Measurements from ENCODE around the gene PDLIM4. TPM values are rescaled to one million over a fixed set of nuclear protein-coding genes. Genes with fewer than 3 reads are reported as not detected.

PDLIM4 gene
- polyA plus RNA-seq, 1 donor from 2014 or later, result not detected

GRCh38 chr5:132209131-132209530 is 48.4 kb upstream of the PDLIM4 start:
- no peaks in the 10 kb centered on the region for H3K9me2 ChIP-seq (ENCODE audit: insufficient read depth, low read length)
- TF ChIP-seq TAF1 (IDR thresholded peaks at IDR 0.05; ENCODE audit: low read depth), result no peak
- TF ChIP-seq RAD21 (conservative IDR thresholded peaks at IDR 0.05), result no peak
- TF ChIP-seq POLR2AphosphoS5 (IDR thresholded peaks at IDR 0.05), result no peak
- no peak for TF ChIP-seq SMC3 (conservative IDR thresholded peaks at IDR 0.05; ENCODE audit: poor library complexity)
- no peak for TF ChIP-seq CTCF (IDR thresholded peaks at IDR 0.05; ENCODE audit: poor library complexity, severe bottlenecking)
- no peak for TF ChIP-seq REST (IDR thresholded peaks at IDR 0.05; ENCODE audit: borderline replicate concordance)
- no peak for TF ChIP-seq EP300 (conservative IDR thresholded peaks at IDR 0.05; ENCODE audit: poor library complexity, severe bottlenecking)
- TF ChIP-seq MXI1 (conservative IDR thresholded peaks at IDR 0.05; ENCODE audit: poor library complexity, severe bottlenecking), result no peak
- no peak overlapping the region for H3K4me2 ChIP-seq (ENCODE audit: low read length)

DNA sequence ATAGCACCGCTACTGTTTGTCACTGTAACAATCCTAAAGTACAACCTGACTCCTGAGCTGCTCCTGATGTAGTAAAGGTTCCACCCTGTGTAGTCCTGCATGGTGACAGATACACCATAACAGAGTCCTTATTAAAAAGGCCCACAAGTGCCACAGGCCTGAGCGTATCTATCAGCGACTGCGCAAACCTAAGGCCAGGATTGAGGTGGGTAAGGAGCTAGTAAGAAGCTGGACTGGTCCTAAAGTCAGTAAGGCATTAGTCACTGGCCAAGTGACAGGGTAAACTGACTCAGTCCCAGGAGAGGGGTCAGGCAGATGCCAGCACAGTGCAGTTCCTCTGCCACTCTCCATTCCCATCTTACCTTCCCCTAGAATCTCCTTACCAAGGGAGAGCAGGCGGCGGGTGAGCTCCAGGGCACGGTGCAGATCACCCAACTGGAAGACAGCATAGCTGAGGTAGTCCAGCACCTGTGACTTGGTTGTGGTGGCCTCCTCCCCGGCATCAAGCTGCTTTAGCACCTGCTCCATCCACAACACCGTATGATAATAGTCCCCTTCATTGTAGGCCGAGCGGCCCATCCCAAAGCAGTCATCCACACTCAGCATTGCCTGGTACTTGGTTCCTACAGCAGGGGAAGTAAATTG is 47.5 kb upstream of the PDLIM4 start:
- no peaks in the 10 kb centered on the region for H3K9me3 ChIP-seq (ENCODE audit: low read length)
- H2AFZ ChIP-seq (ENCODE audit: low read depth, low read length), result no peak overlapping the region
- H3F3A ChIP-seq (ENCODE audit: insufficient read depth, low read length, poor library complexity, severe bottlenecking), result no peaks in the 10 kb centered on the region
- no peaks in the 10 kb centered on the region for H3K27me3 ChIP-seq (ENCODE audit: insufficient read depth, low read depth, low read length)
- no peak overlapping the region for H3K9ac ChIP-seq (ENCODE audit: low read length)
- H4K20me1 ChIP-seq (ENCODE audit: insufficient read depth), result no peaks in the 10 kb centered on the region
- H3K4me2 ChIP-seq (ENCODE audit: low read length), result no peak overlapping the region
- TF ChIP-seq EZH2 (IDR thresholded peaks at IDR 0.05; ENCODE audit: borderline replicate concordance, insufficient read depth, low read length, poor library complexity, severe bottlenecking), result no peak
- no peak for TF ChIP-seq RAD21 (conservative IDR thresholded peaks at IDR 0.05)
- no peak for TF ChIP-seq SMC3 (conservative IDR thresholded peaks at IDR 0.05; ENCODE audit: poor library complexity)
- no peak for TF ChIP-seq MXI1 (conservative IDR thresholded peaks at IDR 0.05; ENCODE audit: poor library complexity, severe bottlenecking)
- no peak for TF ChIP-seq CTCF (IDR thresholded peaks at IDR 0.05; ENCODE audit: poor library complexity, severe bottlenecking)
- TF ChIP-seq REST (IDR thresholded peaks at IDR 0.05; ENCODE audit: borderline replicate concordance), result no peak
- TF ChIP-seq EP300 (conservative IDR thresholded peaks at IDR 0.05; ENCODE audit: poor library complexity, severe bottlenecking), result no peak
- no peak for TF ChIP-seq POLR2AphosphoS5 (IDR thresholded peaks at IDR 0.05)
- TF ChIP-seq TAF1 (IDR thresholded peaks at IDR 0.05; ENCODE audit: low read depth), result no peak
- H3K79me2 ChIP-seq (replicated peaks; ENCODE audit: insufficient read depth, low read length), result no peaks in the 10 kb centered on the region
- no peak overlapping the region for H3K4me3 ChIP-seq (ENCODE audit: low read length)
- H3K9me2 ChIP-seq (ENCODE audit: insufficient read depth, low read length), result no peaks in the 10 kb centered on the region
- H3K36me3 ChIP-seq (ENCODE audit: insufficient read depth, low read length), result no peaks in the 10 kb centered on the region
- no peak overlapping the region for H3K27ac ChIP-seq (ENCODE audit: low read length)

More at GRCh38 chr5:132209131-132209530, 48.4 kb upstream of the PDLIM4 start:
- no peak overlapping the region for H3K27ac ChIP-seq (ENCODE audit: low read length)
- H3K9me3 ChIP-seq (ENCODE audit: low read length), result no peaks in the 10 kb centered on the region
- H3K4me3 ChIP-seq (ENCODE audit: low read length), result no peak overlapping the region
- H3K79me2 ChIP-seq (replicated peaks; ENCODE audit: insufficient read depth, low read length), result no peaks in the 10 kb centered on the region
- H3K36me3 ChIP-seq (ENCODE audit: insufficient read depth, low read length), result no peaks in the 10 kb centered on the region
- no peaks in the 10 kb centered on the region for H3F3A ChIP-seq (ENCODE audit: insufficient read depth, low read length, poor library complexity, severe bottlenecking)
- H4K20me1 ChIP-seq (ENCODE audit: insufficient read depth), result no peaks in the 10 kb centered on the region
- no peak overlapping the region for H3K9ac ChIP-seq (ENCODE audit: low read length)
- H3K27me3 ChIP-seq (ENCODE audit: insufficient read depth, low read depth, low read length), result no peaks in the 10 kb centered on the region
- H2AFZ ChIP-seq (ENCODE audit: low read depth, low read length), result no peak overlapping the region

All from neural cell (in vitro differentiated cells).